ENCODE results near the gene CCDC127.
"Not testable (repeated sequence)": the region's sequence is repeated elsewhere in the genome, so short reads cannot be mapped to it uniquely, and the experiment has no call there.

CCDC127 gene

GRCh38 chr5:257148-257547 is 39.2 kb upstream of the CCDC127 start:
- Histone ChIP-seq H3K36me3 (ENCODE audit: control insufficient read depth, low read length) (peaks cover 54% of the 10 kb centered on the region), H3K4me1 (ENCODE audit: control insufficient read depth, low read length) (no peaks in the 10 kb centered on the region), H3K9me3 (ENCODE audit: control insufficient read depth, insufficient read depth, low read length) (peaks cover 10% of the 10 kb centered on the region; the same call in 1 of the 2 replicates), H3K27ac (ENCODE audit: low read depth, low read length) (no peak overlapping the region), H3K4me3 (ENCODE audit: low read length) (no peak overlapping the region), H3F3A (ENCODE audit: control insufficient read depth, insufficient read depth) (peaks cover 15% of the 10 kb centered on the region), H3K79me2 (ENCODE audit: control insufficient read depth, low read length) (no peaks in the 10 kb centered on the region), H3K27me3 (ENCODE audit: control insufficient read depth, low read length) (no peaks in the 10 kb centered on the region), H4K20me1 (ENCODE audit: control insufficient read depth, insufficient read depth, low read depth, low read length) (no peaks in the 10 kb centered on the region), H3K4me2 (ENCODE audit: low read length) (no peak overlapping the region), H3K9me2 (replicated peaks; ENCODE audit: control insufficient read depth, low read length) (no peaks in the 10 kb centered on the region)
- TF ChIP-seq, protein P1, sequence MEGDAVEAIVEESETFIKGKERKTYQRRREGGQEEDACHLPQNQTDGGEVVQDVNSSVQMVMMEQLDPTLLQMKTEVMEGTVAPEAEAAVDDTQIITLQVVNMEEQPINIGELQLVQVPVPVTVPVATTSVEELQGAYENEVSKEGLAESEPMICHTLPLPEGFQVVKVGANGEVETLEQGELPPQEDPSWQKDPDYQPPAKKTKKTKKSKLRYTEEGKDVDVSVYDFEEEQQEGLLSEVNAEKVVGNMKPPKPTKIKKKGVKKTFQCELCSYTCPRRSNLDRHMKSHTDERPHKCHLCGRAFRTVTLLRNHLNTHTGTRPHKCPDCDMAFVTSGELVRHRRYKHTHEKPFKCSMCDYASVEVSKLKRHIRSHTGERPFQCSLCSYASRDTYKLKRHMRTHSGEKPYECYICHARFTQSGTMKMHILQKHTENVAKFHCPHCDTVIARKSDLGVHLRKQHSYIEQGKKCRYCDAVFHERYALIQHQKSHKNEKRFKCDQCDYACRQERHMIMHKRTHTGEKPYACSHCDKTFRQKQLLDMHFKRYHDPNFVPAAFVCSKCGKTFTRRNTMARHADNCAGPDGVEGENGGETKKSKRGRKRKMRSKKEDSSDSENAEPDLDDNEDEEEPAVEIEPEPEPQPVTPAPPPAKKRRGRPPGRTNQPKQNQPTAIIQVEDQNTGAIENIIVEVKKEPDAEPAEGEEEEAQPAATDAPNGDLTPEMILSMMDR (IDR thresholded peaks at IDR 0.05; ENCODE audit: low read depth, low read length, poor library complexity, severe bottlenecking): no peak
- TF ChIP-seq EZH2phosphoT487 (IDR thresholded peaks at IDR 0.05; ENCODE audit: borderline replicate concordance, low read length): no peak

GRCh38 chr5:256347-256746 is 38.4 kb upstream of the CCDC127 start:
- not testable (repeated sequence) for H3K9me2 ChIP-seq (replicated peaks; ENCODE audit: control insufficient read depth, low read length); H3K4me3 ChIP-seq (ENCODE audit: low read length); H3K27ac ChIP-seq (ENCODE audit: low read depth, low read length); H3K4me1 ChIP-seq (ENCODE audit: control insufficient read depth, low read length); H4K20me1 ChIP-seq (ENCODE audit: control insufficient read depth, insufficient read depth, low read depth, low read length); H3K4me2 ChIP-seq (ENCODE audit: low read length); H3K27me3 ChIP-seq (ENCODE audit: control insufficient read depth, low read length); H3K79me2 ChIP-seq (ENCODE audit: control insufficient read depth, low read length)
- Histone ChIP-seq H3K36me3 (ENCODE audit: control insufficient read depth, low read length) (peaks cover 60% of the 10 kb centered on the region), H3K9me3 (ENCODE audit: control insufficient read depth, insufficient read depth, low read length) (peaks cover 10% of the 10 kb centered on the region; the same call in 1 of the 2 replicates), H3F3A (ENCODE audit: control insufficient read depth, insufficient read depth) (peaks cover 15% of the 10 kb centered on the region)

DNA sequence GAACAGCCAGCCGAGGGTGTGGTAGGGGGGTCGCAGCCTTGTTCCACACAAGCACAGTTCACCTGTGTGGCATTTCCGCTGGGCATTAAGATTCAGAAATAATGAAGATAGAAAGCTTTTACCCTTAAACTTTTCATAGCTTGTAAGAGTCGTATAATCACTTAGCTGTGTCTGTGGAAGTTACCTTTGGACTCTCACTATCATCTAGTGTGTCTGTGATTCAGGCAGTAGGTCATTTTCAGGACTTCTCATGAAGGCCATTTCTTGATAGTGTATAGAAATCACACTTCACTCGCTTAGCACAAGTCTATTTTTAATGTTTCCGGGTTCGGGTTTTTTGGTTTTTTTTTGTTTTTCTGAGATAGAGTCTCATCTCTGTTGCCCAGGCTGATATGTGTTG is 37.2 kb upstream of the CCDC127 start:
- Histone ChIP-seq H3F3A (ENCODE audit: control insufficient read depth, insufficient read depth) (peaks cover 15% of the 10 kb centered on the region), H3K36me3 (ENCODE audit: control insufficient read depth, low read length) (peaks cover 68% of the 10 kb centered on the region)

GRCh38 chr5:254322-254721 is 36.4 kb upstream of the CCDC127 start:
- peaks cover 74% of the 10 kb centered on the region for H3K36me3 ChIP-seq (ENCODE audit: control insufficient read depth, low read length)
- H3K27me3 ChIP-seq (ENCODE audit: control insufficient read depth, low read length); H3K4me2 ChIP-seq (ENCODE audit: low read length); H3K4me1 ChIP-seq (ENCODE audit: control insufficient read depth, low read length); H3K27ac ChIP-seq (ENCODE audit: low read depth, low read length); H3K9me2 ChIP-seq (replicated peaks; ENCODE audit: control insufficient read depth, low read length); H3K4me3 ChIP-seq (ENCODE audit: low read length); H4K20me1 ChIP-seq (ENCODE audit: control insufficient read depth, insufficient read depth, low read depth, low read length); H3K79me2 ChIP-seq (ENCODE audit: control insufficient read depth, low read length): not testable (repeated sequence)
- peaks cover 15% of the 10 kb centered on the region for H3F3A ChIP-seq (ENCODE audit: control insufficient read depth, insufficient read depth)
- peaks cover 10% of the 10 kb centered on the region; the same call in 1 of the 2 replicates for H3K9me3 ChIP-seq (ENCODE audit: control insufficient read depth, insufficient read depth, low read length)

More for the DNA sequence above, 37.2 kb upstream of the CCDC127 start:
- not testable (repeated sequence) for H3K79me2 ChIP-seq (ENCODE audit: control insufficient read depth, low read length); H3K4me2 ChIP-seq (ENCODE audit: low read length); H3K4me3 ChIP-seq (ENCODE audit: low read length); H3K4me1 ChIP-seq (ENCODE audit: control insufficient read depth, low read length); H3K27ac ChIP-seq (ENCODE audit: low read depth, low read length); H3K9me2 ChIP-seq (replicated peaks; ENCODE audit: control insufficient read depth, low read length); H4K20me1 ChIP-seq (ENCODE audit: control insufficient read depth, insufficient read depth, low read depth, low read length); H3K27me3 ChIP-seq (ENCODE audit: control insufficient read depth, low read length)
- H3K9me3 ChIP-seq (ENCODE audit: control insufficient read depth, insufficient read depth, low read length): peaks cover 10% of the 10 kb centered on the region; the same call in 1 of the 2 replicates

DNA sequence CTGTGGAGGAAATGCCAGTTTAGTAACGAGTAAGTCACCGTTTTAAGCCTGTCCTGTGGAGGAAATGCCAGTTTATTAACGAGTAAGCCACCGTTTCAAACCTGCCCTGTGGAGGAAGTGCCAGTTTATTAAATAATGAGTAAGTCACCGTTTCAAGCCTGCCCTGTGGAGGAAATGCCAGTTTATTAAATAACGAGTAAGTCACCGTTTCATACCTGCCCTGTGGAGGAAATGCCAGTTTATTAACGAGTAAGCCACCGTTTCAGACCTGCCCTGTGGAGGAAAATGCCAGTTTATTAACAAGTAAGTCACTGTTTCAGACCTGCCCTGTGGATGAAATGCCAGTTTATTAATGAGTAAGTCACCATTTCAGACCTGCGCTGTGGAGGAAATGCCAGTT is 34.6 kb upstream of the CCDC127 start:
- H3K27ac ChIP-seq (ENCODE audit: low read depth, low read length): no peak overlapping the region
- H3F3A ChIP-seq (ENCODE audit: control insufficient read depth, insufficient read depth): peaks cover 11% of the 10 kb centered on the region
- no peaks in the 10 kb centered on the region for H3K79me2 ChIP-seq (ENCODE audit: control insufficient read depth, low read length)
- peaks cover 6% of the 10 kb centered on the region; the same call in 1 of the 2 replicates for H3K9me3 ChIP-seq (ENCODE audit: control insufficient read depth, insufficient read depth, low read length)
- TF ChIP-seq, protein P1 (IDR thresholded peaks at IDR 0.05; ENCODE audit: low read depth, low read length, poor library complexity, severe bottlenecking): no peak
- TF ChIP-seq EZH2phosphoT487 (IDR thresholded peaks at IDR 0.05; ENCODE audit: borderline replicate concordance, low read length): no peak
- H3K9me2 ChIP-seq (replicated peaks; ENCODE audit: control insufficient read depth, low read length): no peaks in the 10 kb centered on the region
- H3K27me3 ChIP-seq (ENCODE audit: control insufficient read depth, low read length): no peaks in the 10 kb centered on the region
- peaks cover 85% of the 10 kb centered on the region for H3K36me3 ChIP-seq (ENCODE audit: control insufficient read depth, low read length)
- H3K4me1 ChIP-seq (ENCODE audit: control insufficient read depth, low read length): no peaks in the 10 kb centered on the region
- H4K20me1 ChIP-seq (ENCODE audit: control insufficient read depth, insufficient read depth, low read depth, low read length): no peaks in the 10 kb centered on the region
- no peak overlapping the region for H3K4me2 ChIP-seq (ENCODE audit: low read length)
- H3K4me3 ChIP-seq (ENCODE audit: low read length): no peak overlapping the region

DNA sequence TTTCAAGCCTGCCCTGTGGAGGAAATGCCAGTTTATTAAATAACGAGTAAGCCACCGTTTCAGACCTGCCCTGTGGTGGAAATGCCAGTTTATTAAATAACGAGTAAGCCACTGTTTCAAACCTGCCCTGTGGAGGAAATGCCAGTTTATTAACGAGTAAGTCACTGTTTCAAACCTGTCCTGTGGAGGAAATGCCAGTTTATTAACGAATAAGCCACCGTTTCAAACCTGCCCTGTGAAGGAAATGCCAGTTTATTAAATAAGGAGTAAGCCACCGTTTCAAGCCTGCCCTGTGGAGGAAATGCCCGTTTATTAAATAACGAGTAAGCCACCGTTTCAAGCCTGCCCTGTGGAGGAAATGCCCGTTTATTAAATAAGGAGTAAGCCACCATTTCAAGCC is 34.0 kb upstream of the CCDC127 start:
- H3K27me3 ChIP-seq (ENCODE audit: control insufficient read depth, low read length); H3K9me3 ChIP-seq (ENCODE audit: control insufficient read depth, insufficient read depth, low read length); H3K4me2 ChIP-seq (ENCODE audit: low read length): not testable (repeated sequence)

DNA sequence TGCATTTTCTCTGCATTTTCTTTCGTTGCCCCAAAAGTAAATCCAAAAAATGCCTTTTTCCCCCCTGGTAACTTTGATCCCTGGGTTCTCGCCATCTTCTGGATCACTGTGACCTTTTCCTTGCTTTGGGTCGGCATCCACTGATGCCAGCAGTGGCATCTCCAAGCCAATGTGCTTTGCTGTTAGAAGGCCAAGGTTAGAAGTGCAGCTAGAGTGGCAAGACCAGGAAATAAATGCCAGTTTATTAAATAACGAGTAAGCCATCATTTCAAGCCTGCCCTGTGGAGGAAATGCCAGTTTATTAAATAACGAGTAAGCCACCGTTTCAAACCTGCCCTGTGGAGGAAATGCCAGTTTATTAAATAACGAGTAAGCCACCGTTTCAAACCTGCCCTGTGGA is 33.6 kb upstream of the CCDC127 start:
- not testable (repeated sequence) for H3K4me1 ChIP-seq (ENCODE audit: control insufficient read depth, low read length); H3K27me3 ChIP-seq (ENCODE audit: control insufficient read depth, low read length); H3K9me3 ChIP-seq (ENCODE audit: control insufficient read depth, insufficient read depth, low read length); H3K9me2 ChIP-seq (replicated peaks; ENCODE audit: control insufficient read depth, low read length); H3K27ac ChIP-seq (ENCODE audit: low read depth, low read length); H3K4me3 ChIP-seq (ENCODE audit: low read length); H3F3A ChIP-seq (ENCODE audit: control insufficient read depth, insufficient read depth); H3K79me2 ChIP-seq (ENCODE audit: control insufficient read depth, low read length); H4K20me1 ChIP-seq (ENCODE audit: control insufficient read depth, insufficient read depth, low read depth, low read length); H3K4me2 ChIP-seq (ENCODE audit: low read length)
- peaks cover 78% of the 10 kb centered on the region for H3K36me3 ChIP-seq (ENCODE audit: control insufficient read depth, low read length)

More for the DNA sequence above, 34.0 kb upstream of the CCDC127 start:
- not testable (repeated sequence) for H3K27ac ChIP-seq (ENCODE audit: low read depth, low read length); H3K4me1 ChIP-seq (ENCODE audit: control insufficient read depth, low read length); H3K79me2 ChIP-seq (ENCODE audit: control insufficient read depth, low read length); H3K9me2 ChIP-seq (replicated peaks; ENCODE audit: control insufficient read depth, low read length); H4K20me1 ChIP-seq (ENCODE audit: control insufficient read depth, insufficient read depth, low read depth, low read length); H3K4me3 ChIP-seq (ENCODE audit: low read length); H3F3A ChIP-seq (ENCODE audit: control insufficient read depth, insufficient read depth)
- H3K36me3 ChIP-seq (ENCODE audit: control insufficient read depth, low read length): peaks cover 82% of the 10 kb centered on the region

Measured in DOHH2 (cell line).